SK-N-SH (cell line): ENCODE measurements around the gene SLC2A13.

Experiments used
- CHD2 ChIP-seq: fragments of 150-350 bp; IDR thresholded peaks from 2 replicates; pipeline ENCODE4 v1.6.1; 2018; ENCODE audit warnings: low read length; ENCODE audit not compliant: partially characterized antibody
- EP300 ChIP-seq, 2 experiments: IDR thresholded peaks; 2 replicates each; pipeline versions ENCODE4 v1.4.0 to v1.6.1; 2012; ENCODE audit warnings: borderline replicate concordance in 1 of 2, low read depth in 1 of 2, low read length in 1 of 2
- FOSL2 ChIP-seq: IDR thresholded peaks from 2 replicates; pipeline ENCODE4 v1.4.0; 2012; ENCODE audit warnings: low read depth, mild to moderate bottlenecking, moderate library complexity, borderline replicate concordance
- FOXJ3 ChIP-seq: sonication (generic); formaldehyde crosslinking; IDR thresholded peaks from 2 replicates; pipeline ENCODE4 v1.5.1; 2020; ENCODE audit warnings: mild to moderate bottlenecking, missing genetic modification reagents
- GABPA ChIP-seq: IDR thresholded peaks from 2 replicates; pipeline ENCODE4 v1.4.0; 2012; ENCODE audit warnings: low read depth, mild to moderate bottlenecking
- NFIC ChIP-seq: IDR thresholded peaks from 2 replicates; pipeline ENCODE4 v1.4.0; 2012; ENCODE audit warnings: borderline replicate concordance
- RAD21 ChIP-seq: IDR thresholded peaks from 2 replicates; pipeline ENCODE4 v1.6.1; 2012; ENCODE audit warnings: mild to moderate bottlenecking, low read length
- RFX5 ChIP-seq: IDR thresholded peaks from 2 replicates; pipeline ENCODE4 v1.6.1; 2012; ENCODE audit warnings: mild to moderate bottlenecking, improper control_type of control experiment, low read length
- TF ChIP-seq, protein P1 (sequence below): fragments of 200-600 bp; sonication (generic); IDR thresholded peaks from 2 replicates; pipeline ENCODE4 v1.6.1; 2017; ENCODE audit warnings: antibody characterized with exemption, mild to moderate bottlenecking, moderate library complexity
- TF ChIP-seq, protein P2 (sequence below): IDR thresholded peaks from 2 replicates; pipeline ENCODE4 v1.4.0; 2012; ENCODE audit warnings: low read depth, borderline replicate concordance
- TF ChIP-seq, protein P3 (sequence below): IDR thresholded peaks from 2 replicates; pipeline ENCODE4 v1.6.1; 2012; ENCODE audit warnings: mild to moderate bottlenecking, low read depth, low read length, moderate library complexity

DNA sequence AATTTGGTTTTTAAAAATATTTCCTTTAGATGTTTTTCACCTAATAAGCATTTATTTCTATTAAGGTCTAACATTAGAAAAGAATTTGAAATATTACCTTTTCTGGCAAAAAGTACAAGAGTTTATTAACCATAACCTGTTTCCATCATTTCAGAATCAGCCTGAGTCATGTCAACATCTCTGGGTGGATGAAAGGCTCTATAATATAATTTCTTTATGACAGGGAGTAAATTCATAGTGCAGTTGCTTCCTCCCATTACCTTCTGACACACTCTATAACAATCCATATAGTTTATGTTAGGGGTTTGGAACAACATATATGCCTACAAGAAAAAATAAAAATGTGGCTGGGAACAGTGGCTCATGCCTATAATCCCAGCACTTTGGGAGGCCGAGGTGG lies 134.5 kb downstream of the SLC2A13 start:
- no peak for TF ChIP-seq FOXJ3
- TF ChIP-seq CHD2 = no peak
- TF ChIP-seq, protein P1, sequence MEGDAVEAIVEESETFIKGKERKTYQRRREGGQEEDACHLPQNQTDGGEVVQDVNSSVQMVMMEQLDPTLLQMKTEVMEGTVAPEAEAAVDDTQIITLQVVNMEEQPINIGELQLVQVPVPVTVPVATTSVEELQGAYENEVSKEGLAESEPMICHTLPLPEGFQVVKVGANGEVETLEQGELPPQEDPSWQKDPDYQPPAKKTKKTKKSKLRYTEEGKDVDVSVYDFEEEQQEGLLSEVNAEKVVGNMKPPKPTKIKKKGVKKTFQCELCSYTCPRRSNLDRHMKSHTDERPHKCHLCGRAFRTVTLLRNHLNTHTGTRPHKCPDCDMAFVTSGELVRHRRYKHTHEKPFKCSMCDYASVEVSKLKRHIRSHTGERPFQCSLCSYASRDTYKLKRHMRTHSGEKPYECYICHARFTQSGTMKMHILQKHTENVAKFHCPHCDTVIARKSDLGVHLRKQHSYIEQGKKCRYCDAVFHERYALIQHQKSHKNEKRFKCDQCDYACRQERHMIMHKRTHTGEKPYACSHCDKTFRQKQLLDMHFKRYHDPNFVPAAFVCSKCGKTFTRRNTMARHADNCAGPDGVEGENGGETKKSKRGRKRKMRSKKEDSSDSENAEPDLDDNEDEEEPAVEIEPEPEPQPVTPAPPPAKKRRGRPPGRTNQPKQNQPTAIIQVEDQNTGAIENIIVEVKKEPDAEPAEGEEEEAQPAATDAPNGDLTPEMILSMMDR = no peak
- TF ChIP-seq EP300 (IDR thresholded peaks at IDR 0.05; ENCODE audit: borderline replicate concordance in 1 of 2, low read depth in 1 of 2, low read length in 1 of 2) = no peak
- TF ChIP-seq RFX5 = no peak
- TF ChIP-seq, protein P2, sequence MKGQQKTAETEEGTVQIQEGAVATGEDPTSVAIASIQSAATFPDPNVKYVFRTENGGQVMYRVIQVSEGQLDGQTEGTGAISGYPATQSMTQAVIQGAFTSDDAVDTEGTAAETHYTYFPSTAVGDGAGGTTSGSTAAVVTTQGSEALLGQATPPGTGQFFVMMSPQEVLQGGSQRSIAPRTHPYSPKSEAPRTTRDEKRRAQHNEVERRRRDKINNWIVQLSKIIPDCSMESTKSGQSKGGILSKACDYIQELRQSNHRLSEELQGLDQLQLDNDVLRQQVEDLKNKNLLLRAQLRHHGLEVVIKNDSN = no peak
- TF ChIP-seq FOSL2 = no peak
- no peak for TF ChIP-seq GABPA
- TF ChIP-seq, protein P3, sequence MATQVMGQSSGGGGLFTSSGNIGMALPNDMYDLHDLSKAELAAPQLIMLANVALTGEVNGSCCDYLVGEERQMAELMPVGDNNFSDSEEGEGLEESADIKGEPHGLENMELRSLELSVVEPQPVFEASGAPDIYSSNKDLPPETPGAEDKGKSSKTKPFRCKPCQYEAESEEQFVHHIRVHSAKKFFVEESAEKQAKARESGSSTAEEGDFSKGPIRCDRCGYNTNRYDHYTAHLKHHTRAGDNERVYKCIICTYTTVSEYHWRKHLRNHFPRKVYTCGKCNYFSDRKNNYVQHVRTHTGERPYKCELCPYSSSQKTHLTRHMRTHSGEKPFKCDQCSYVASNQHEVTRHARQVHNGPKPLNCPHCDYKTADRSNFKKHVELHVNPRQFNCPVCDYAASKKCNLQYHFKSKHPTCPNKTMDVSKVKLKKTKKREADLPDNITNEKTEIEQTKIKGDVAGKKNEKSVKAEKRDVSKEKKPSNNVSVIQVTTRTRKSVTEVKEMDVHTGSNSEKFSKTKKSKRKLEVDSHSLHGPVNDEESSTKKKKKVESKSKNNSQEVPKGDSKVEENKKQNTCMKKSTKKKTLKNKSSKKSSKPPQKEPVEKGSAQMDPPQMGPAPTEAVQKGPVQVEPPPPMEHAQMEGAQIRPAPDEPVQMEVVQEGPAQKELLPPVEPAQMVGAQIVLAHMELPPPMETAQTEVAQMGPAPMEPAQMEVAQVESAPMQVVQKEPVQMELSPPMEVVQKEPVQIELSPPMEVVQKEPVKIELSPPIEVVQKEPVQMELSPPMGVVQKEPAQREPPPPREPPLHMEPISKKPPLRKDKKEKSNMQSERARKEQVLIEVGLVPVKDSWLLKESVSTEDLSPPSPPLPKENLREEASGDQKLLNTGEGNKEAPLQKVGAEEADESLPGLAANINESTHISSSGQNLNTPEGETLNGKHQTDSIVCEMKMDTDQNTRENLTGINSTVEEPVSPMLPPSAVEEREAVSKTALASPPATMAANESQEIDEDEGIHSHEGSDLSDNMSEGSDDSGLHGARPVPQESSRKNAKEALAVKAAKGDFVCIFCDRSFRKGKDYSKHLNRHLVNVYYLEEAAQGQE = no peak
- no peak for TF ChIP-seq NFIC
- no peak for TF ChIP-seq RAD21
